ENCODE measurements around the gene CLIC1.

The CLIC1 gene

GRCh38 chr6:31700740-31701401 lies 35.5 kb downstream of the CLIC1 start:
- no peak for DNase-seq

GRCh38 chr6:31697555-31697954 lies 38.8 kb downstream of the CLIC1 start:
- no peak for DNase-seq

GRCh38 chr6:31693535-31693934 lies 42.8 kb downstream of the CLIC1 start:
- DNase-seq: no peak

- DNase-seq: no peak
These were observed 43.4 kb downstream of the CLIC1 start for GRCh38 chr6:31692886-31693285.

- no peak for DNase-seq
These were observed 44.0 kb downstream of the CLIC1 start for GRCh38 chr6:31692353-31692752.

- no peak for DNase-seq
These were observed 44.7 kb downstream of the CLIC1 start for GRCh38 chr6:31691564-31692108.

GRCh38 chr6:31691078-31691463 lies 45.3 kb downstream of the CLIC1 start:
- DNase-seq: no peak

GRCh38 chr6:31690231-31691077 lies 45.9 kb downstream of the CLIC1 start:
- no peak for DNase-seq

GRCh38 chr6:31689249-31690110 lies 46.9 kb downstream of the CLIC1 start:
- DNase-seq: no peak

- DNase-seq: no peak
These were observed 48.3 kb downstream of the CLIC1 start for GRCh38 chr6:31687860-31688693.

GRCh38 chr6:31687321-31687720 lies 49.0 kb downstream of the CLIC1 start:
- DNase-seq: no peak

GRCh38 chr6:31686483-31686882 lies 49.8 kb downstream of the CLIC1 start:
- DNase-seq: no peak

- DNase-seq: no peak
These were observed 52.7 kb downstream of the CLIC1 start for GRCh38 chr6:31683591-31683990.

GRCh38 chr6:31681135-31681671 lies 55.1 kb downstream of the CLIC1 start:
- no peak for DNase-seq

Measured in NCI-H2081 treated with DMSO at 0.1 percent for 48 hours (cell line).